ENCODE results near the gene ISM2.
"Not testable (repeated sequence)": the region's sequence is repeated elsewhere in the genome, so short reads cannot be mapped to it uniquely, and the experiment has no call there.

ISM2 gene

DNA sequence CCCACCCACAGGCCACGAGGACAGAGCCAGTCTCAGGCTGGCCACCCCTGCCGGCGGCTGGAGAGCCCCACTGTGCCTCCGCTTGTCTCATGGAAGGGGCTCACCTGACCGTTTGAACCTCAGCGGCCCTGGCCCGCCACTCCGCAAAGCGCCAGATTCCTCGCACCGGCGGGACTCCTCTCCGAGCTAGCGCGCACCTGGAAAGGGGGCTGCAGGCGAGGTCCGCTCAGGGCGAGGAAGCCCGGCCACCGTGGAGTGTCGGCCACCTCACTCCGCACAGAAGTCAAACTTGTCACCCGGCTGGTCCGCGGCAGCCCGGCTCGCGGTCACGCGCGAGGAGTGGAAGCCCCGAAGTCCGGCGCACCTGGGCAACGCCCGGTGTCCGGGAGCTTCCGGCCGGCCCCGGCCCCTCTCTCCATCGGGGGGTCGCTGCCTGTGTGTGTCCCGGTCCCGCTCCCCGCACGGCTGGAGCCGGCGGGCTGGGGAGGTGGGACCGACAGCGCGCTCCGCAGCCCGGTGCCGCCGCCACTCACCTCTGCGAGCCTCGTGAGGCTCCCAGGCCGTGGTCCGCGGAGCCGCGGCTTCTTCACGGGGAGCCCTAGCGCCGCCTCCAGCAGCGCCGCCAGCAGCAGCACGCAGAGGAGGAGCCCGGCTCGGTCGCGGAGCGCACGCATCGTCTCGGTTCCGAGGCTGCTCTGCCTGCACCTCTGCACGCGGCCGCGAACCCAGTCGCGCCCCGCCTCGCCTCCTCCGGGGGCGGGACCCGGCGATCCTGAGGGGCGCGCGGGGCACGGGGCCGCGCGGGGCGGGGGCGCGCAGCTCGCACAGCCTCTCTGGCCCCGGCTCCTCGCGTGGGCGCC lies at the start of gene ISM2:
Gene ISM2 (minus strand): TSS at position 697 of the 860 bp plus-strand sequence. CDS start 23 bp downstream, at position 674.
- Histone ChIP-seq H3K36me3 (ENCODE audit: control insufficient read depth, insufficient read depth, low read length) (no peaks in the 10 kb centered on the region), H3K9ac (ENCODE audit: low read depth, low read length) (peak within 1 kb of the TSS; percentile 24), H3K4me1 (ENCODE audit: control insufficient read depth, insufficient read depth, low read length) (no peaks in the 10 kb centered on the region), H3K9me3 (ENCODE audit: control insufficient read depth, insufficient read depth, low read length) (no peaks in the 10 kb centered on the region), H3K27me3 (ENCODE audit: control insufficient read depth, insufficient read depth, low read length) (peaks cover 40% of the 10 kb centered on the region), H3K4me3 (ENCODE audit: low read depth, low read length) (peak within 1 kb of the TSS; percentile 68)

DNA sequence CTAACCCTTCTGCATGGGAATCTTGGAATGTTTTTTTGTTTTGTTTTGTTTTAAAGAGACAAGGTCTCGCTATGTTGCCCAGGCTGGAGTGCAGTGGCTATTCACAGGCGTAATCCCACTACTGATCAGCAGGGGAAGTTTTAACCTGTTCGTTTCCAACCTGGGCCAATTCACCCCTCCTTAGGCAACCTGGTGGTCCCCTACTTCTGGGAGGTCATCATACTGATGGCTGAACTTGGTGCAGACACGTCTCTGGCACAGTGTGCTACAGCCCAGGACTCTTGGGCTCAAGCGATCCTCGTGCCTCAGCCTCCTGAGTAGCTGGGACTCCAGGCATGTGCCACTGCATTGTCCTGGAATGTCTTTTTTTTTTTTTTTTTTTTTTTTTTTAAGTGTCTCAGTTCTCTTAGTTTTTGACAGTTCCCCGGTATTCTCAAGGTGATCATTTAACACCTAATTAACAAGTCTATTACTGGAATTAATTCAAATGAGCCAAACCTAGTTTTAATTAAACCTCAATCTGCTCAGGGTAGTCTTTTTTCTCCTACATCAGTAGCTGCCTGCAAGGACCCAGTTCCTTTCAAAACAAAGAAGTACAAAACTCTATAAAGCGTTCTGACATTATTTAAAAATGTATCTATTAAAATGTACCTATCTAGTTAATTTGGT lies 49.0 kb upstream of the ISM2 start:
- Histone ChIP-seq H3K4me3 (ENCODE audit: low read depth, low read length) (no peak overlapping the region), H3K36me3 (ENCODE audit: control insufficient read depth, insufficient read depth, low read length) (peaks cover 24% of the 10 kb centered on the region), H3K9ac (ENCODE audit: low read depth, low read length) (no peak overlapping the region), H3K4me1 (ENCODE audit: control insufficient read depth, insufficient read depth, low read length) (no peaks in the 10 kb centered on the region), H3K27me3 (ENCODE audit: control insufficient read depth, insufficient read depth, low read length) (no peaks in the 10 kb centered on the region), H3K9me3 (ENCODE audit: control insufficient read depth, insufficient read depth, low read length) (no peaks in the 10 kb centered on the region)

DNA sequence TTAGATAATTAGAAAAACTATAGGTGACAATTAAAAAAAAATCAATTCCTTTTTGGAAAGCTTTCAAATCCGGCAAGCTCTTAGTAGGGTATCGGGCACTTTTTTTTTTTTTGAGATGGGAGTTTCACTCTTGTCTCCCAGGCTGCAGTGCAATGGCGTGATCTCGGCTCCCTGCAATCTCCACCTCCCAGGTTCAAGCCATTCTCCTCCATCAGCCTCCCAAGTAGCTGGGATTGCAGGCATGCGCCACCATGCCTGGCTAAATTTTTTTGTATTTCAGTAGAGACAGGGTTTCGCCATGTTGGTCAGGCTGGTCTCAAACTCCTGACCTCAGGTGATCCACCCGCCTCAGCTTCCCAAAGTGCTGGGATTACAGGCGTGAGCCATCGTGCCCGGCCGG lies 46.6 kb upstream of the ISM2 start:
- H3K9me3 ChIP-seq (ENCODE audit: control insufficient read depth, insufficient read depth, low read length); H3K27me3 ChIP-seq (ENCODE audit: control insufficient read depth, insufficient read depth, low read length); H3K4me1 ChIP-seq (ENCODE audit: control insufficient read depth, insufficient read depth, low read length); H3K4me3 ChIP-seq (ENCODE audit: low read depth, low read length); H3K9ac ChIP-seq (ENCODE audit: low read depth, low read length): not testable (repeated sequence)
- peaks cover 20% of the 10 kb centered on the region for H3K36me3 ChIP-seq (ENCODE audit: control insufficient read depth, insufficient read depth, low read length)

DNA sequence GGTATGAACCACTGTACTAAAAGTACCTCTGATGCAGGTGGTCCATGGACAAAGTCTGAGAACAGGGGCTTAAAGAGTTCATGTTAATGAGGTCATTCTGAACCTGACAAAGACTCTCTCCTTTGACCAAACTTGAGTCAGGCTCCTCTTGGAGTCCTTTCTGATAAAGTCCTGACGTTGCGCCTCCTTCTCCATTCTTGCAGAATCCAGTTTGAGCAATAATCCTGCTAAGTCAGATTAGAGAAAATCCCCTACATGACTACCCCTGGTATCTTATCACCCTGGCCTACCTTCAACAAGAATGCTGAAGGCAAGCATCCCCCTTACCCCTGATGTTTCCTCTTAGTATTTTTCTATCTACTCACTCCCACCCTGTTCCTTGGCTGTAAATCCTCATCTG lies 46.0 kb upstream of the ISM2 start:
- H3K4me1 ChIP-seq (ENCODE audit: control insufficient read depth, insufficient read depth, low read length): no peaks in the 10 kb centered on the region
- peaks cover 18% of the 10 kb centered on the region for H3K36me3 ChIP-seq (ENCODE audit: control insufficient read depth, insufficient read depth, low read length)
- no peak overlapping the region for H3K4me3 ChIP-seq (ENCODE audit: low read depth, low read length)
- H3K9me3 ChIP-seq (ENCODE audit: control insufficient read depth, insufficient read depth, low read length): no peaks in the 10 kb centered on the region
- H3K27me3 ChIP-seq (ENCODE audit: control insufficient read depth, insufficient read depth, low read length): no peaks in the 10 kb centered on the region
- H3K9ac ChIP-seq (ENCODE audit: low read depth, low read length): no peak overlapping the region

DNA sequence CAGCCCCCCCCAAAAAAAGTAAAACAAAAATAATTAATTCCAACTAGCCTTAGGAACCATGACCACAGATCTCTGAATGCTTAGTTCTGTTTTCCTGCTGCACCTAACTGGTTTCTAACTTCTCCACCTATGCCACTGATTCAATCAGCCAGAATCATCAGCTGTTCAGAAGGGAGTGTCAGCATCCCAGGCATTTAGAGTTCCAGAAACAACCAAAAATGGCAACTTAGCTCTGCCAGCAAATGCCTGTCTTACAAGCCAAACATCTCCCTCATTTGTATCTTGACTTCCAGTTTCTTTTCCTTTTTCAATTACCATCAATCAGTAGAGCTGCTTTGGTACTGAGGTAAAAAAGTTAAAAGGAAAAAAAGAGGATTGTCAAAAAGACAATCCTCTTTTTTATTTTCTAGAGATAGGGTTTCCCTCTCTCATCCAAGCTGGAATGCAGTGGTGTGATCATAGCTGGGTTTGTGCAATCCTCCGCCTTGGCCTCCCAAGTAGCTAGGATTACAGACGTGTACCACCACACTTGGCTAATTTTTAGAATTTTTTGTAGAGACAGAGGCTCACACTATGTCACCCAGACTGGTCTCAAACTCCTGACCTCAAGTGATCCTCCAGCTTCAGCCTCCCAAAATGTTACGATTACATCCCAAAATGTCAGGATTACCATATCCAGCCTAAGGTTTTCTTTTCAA lies 45.2 kb upstream of the ISM2 start:
- peaks cover 11% of the 10 kb centered on the region for H3K36me3 ChIP-seq (ENCODE audit: control insufficient read depth, insufficient read depth, low read length)
- no peaks in the 10 kb centered on the region for H3K9me3 ChIP-seq (ENCODE audit: control insufficient read depth, insufficient read depth, low read length)
- no peaks in the 10 kb centered on the region for H3K27me3 ChIP-seq (ENCODE audit: control insufficient read depth, insufficient read depth, low read length)
- no peak overlapping the region for H3K9ac ChIP-seq (ENCODE audit: low read depth, low read length)
- no peaks in the 10 kb centered on the region for H3K4me1 ChIP-seq (ENCODE audit: control insufficient read depth, insufficient read depth, low read length)
- H3K4me3 ChIP-seq (ENCODE audit: low read depth, low read length): no peak overlapping the region

DNA sequence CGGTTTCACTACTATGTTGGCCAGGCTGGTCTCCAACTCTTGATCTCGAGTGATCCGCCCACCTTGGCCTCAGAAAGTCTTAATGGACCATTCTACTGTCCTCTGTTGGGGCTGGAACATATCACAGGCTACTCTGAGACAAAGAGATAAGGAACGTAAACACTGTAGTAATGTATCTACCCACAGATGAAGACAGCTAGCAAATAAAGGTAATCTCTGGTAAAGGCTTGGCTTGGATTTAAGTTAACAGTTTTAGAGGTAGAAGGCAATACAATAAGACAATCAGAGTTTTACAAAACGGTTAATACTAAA lies 44.6 kb upstream of the ISM2 start:
- no peak overlapping the region for H3K4me3 ChIP-seq (ENCODE audit: low read depth, low read length)
- H3K27me3 ChIP-seq (ENCODE audit: control insufficient read depth, insufficient read depth, low read length): no peaks in the 10 kb centered on the region
- no peaks in the 10 kb centered on the region for H3K4me1 ChIP-seq (ENCODE audit: control insufficient read depth, insufficient read depth, low read length)
- no peak overlapping the region for H3K9ac ChIP-seq (ENCODE audit: low read depth, low read length)
- H3K9me3 ChIP-seq (ENCODE audit: control insufficient read depth, insufficient read depth, low read length): no peaks in the 10 kb centered on the region
- peaks cover 6% of the 10 kb centered on the region for H3K36me3 ChIP-seq (ENCODE audit: control insufficient read depth, insufficient read depth, low read length)

DNA sequence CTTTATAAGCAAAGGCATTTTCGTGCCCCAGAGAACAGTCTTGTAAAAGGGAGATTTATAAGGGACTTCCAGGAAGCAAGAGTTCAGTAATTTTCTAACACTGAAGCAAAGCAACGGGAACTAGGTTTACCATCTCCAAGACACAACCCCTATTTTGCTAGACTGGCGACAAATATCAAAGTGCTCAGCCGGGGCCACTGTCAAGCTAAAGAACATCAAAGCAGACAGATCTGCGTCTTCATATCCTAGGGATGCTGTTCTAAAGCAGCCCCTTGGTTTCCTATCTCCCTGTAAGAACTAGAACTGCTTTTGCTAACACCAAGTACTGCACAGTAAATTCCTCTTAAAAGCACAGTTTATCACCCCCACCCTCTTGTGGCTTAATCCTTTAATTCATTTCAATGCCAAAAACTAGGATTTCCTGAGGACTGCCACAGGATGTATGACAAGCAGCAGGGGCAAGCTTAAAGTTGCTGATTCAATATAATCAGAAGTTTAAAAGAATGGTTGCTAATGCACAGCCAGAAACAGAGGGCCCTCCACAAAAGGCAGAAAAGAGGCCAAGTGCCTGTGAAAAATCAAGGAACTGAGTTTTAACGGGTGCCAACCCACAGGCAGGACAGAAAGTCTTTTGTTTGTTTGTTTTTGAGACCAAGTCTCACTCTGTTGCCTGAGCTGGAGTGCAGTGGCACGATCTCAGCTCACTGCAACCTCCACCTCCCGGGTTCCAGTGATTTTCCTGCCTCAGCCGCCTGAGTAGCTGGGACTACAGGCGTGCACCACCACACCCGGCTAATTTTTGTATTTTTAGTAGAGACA lies 44.0 kb upstream of the ISM2 start:
- Histone ChIP-seq H3K9me3 (ENCODE audit: control insufficient read depth, insufficient read depth, low read length) (no peaks in the 10 kb centered on the region), H3K9ac (ENCODE audit: low read depth, low read length) (no peak overlapping the region), H3K27me3 (ENCODE audit: control insufficient read depth, insufficient read depth, low read length) (no peaks in the 10 kb centered on the region), H3K36me3 (ENCODE audit: control insufficient read depth, insufficient read depth, low read length) (peaks cover 6% of the 10 kb centered on the region), H3K4me3 (ENCODE audit: low read depth, low read length) (no peak overlapping the region), H3K4me1 (ENCODE audit: control insufficient read depth, insufficient read depth, low read length) (no peaks in the 10 kb centered on the region)

DNA sequence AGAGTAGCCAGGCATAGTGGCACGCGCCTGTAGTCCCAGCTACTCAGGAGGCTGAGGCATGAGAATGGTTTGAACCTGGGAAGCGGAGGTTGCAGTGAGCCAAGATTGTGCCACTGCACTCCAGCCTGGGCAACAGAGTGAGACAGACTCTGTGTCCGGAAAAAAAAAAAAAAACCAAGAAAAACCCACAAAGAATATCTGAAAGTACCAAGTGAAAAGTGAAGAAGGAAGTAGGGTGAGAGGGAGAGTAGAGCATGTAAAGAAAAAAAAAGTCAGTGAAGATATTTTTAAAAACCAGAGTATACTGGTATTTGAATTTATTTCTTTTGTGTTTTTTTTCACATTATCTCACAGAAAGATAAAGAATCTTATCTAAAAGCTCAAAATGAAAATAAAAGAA lies 43.3 kb upstream of the ISM2 start:
- no peaks in the 10 kb centered on the region for H3K27me3 ChIP-seq (ENCODE audit: control insufficient read depth, insufficient read depth, low read length)
- H3K4me3 ChIP-seq (ENCODE audit: low read depth, low read length): no peak overlapping the region
- no peaks in the 10 kb centered on the region for H3K4me1 ChIP-seq (ENCODE audit: control insufficient read depth, insufficient read depth, low read length)
- H3K36me3 ChIP-seq (ENCODE audit: control insufficient read depth, insufficient read depth, low read length): peaks cover 6% of the 10 kb centered on the region
- H3K9ac ChIP-seq (ENCODE audit: low read depth, low read length): no peak overlapping the region
- no peaks in the 10 kb centered on the region for H3K9me3 ChIP-seq (ENCODE audit: control insufficient read depth, insufficient read depth, low read length)

DNA sequence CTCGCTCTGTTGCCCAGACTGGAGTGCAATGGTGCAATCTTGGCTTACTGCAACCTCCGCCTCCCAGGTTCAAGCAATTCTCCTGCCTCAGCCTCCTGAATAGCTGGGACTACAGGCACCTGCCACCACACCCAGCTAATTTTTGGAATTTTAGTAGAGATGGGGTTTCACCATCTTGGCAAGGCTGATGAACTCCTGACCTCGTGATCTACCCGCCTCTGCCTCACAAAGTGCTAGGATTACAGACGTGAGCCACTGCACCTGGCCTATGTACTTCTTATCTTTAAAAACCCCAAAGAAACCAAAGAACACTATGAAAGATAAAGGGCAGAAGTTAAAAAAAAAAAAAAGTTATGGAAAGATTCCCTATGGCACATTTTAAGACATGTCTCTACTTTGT lies 38.3 kb upstream of the ISM2 start:
- H3K4me1 ChIP-seq (ENCODE audit: control insufficient read depth, insufficient read depth, low read length): not testable (repeated sequence)

DNA sequence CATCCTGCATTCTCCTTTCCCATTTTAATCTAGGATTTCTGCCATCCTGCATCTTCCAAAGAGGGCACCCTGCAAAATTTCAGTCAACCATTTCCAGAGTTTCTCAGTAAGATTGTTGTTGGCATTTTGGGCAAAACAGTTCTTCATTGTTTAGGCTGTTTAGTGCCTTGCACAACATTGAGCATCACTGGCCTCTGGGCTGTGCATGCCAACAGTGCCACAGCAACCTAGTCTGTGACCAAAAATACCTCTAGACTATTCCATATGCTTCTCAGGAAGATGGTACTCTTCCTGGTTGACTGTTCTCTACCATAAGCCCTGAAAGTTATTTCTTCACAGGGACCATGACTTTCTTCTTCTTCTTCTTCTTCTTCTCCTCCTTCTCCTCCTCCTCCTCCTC lies 32.5 kb upstream of the ISM2 start:
- Histone ChIP-seq H3K4me3 (ENCODE audit: low read depth, low read length) (no peak overlapping the region), H3K9ac (ENCODE audit: low read depth, low read length) (no peak overlapping the region)

More for the DNA sequence above, 38.3 kb upstream of the ISM2 start:
- H3K4me3 ChIP-seq (ENCODE audit: low read depth, low read length); H3K36me3 ChIP-seq (ENCODE audit: control insufficient read depth, insufficient read depth, low read length); H3K9ac ChIP-seq (ENCODE audit: low read depth, low read length); H3K27me3 ChIP-seq (ENCODE audit: control insufficient read depth, insufficient read depth, low read length); H3K9me3 ChIP-seq (ENCODE audit: control insufficient read depth, insufficient read depth, low read length): not testable (repeated sequence)

DNA sequence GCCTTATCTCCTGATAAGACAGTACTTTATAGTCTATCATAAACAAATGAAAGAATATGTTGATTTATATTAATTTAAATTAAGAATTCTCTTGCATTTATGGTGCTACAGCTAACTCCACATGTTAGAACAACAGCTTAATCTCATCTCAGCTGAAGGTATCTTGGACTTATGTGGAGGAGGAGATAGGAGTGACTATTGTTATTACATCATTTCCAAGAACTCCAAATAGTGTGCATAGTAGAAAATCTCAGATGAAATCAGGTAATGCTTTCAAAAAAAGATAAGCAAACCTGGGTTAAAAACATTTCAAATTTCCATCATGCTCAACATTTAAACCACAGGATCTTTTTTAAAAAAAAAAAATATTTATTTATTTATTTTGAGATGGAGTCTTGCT lies 31.3 kb upstream of the ISM2 start:
- Histone ChIP-seq H3K9me3 (ENCODE audit: control insufficient read depth, insufficient read depth, low read length) (no peaks in the 10 kb centered on the region), H3K36me3 (ENCODE audit: control insufficient read depth, insufficient read depth, low read length) (no peaks in the 10 kb centered on the region), H3K9ac (ENCODE audit: low read depth, low read length) (no peak overlapping the region), H3K4me1 (ENCODE audit: control insufficient read depth, insufficient read depth, low read length) (no peaks in the 10 kb centered on the region), H3K27me3 (ENCODE audit: control insufficient read depth, insufficient read depth, low read length) (no peaks in the 10 kb centered on the region), H3K4me3 (ENCODE audit: low read depth, low read length) (no peak overlapping the region)

More for the DNA sequence above, 32.5 kb upstream of the ISM2 start:
- Histone ChIP-seq H3K4me1 (ENCODE audit: control insufficient read depth, insufficient read depth, low read length) (no peaks in the 10 kb centered on the region), H3K9me3 (ENCODE audit: control insufficient read depth, insufficient read depth, low read length) (no peaks in the 10 kb centered on the region), H3K36me3 (ENCODE audit: control insufficient read depth, insufficient read depth, low read length) (peaks cover 2% of the 10 kb centered on the region), H3K27me3 (ENCODE audit: control insufficient read depth, insufficient read depth, low read length) (no peaks in the 10 kb centered on the region)
